ENCODE measurements around the gene PNPLA2. TPM values are rescaled to one million over a fixed set of nuclear protein-coding genes. Genes with fewer than 3 reads are reported as not detected.

Gene PNPLA2
- total RNA-seq, 4 donors from 2014 or later, result 39.7 to 79.4 (median 58.9) TPM

DNA sequence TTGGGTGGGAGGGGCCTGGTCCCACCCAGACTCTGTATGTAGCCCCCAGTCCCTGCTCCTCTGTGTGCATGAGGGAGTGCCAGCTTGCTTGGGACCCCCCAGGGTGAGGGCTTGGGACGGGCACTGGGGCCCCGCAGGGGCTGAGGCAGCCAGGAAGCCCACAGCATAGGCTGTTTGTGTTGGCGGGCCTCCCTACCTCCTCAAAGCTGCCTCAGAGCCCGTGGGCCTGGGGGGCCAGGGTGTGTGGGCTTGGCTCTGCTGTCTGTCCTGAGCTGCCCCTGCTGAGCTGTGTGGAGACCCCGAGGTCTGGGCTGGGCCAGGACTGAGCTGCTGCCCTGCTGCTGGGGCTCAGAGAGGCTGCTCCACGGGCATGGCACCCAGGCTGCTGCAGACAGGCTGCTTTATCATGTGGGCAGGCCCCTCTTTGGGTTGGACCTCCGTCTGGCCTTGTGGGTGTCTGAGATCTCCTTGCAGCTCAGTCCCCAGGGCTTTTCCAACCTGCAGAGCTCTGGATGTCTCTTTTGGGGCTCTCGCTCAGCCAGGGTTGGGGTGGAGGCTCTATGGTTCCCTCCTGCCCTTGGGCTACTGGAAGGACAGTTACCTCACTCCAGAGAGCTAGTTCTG lies 27.3 kb downstream of the PNPLA2 start:
- WGBS, 2 donors (ENCODE audit: low coverage in 1 of 2), result no CpG with 5 or more reads among the region's 8 CpGs
- no peak for ATAC-seq
- H3K4me3 ChIP-seq, result peak overlapping the region in 1 of 2 donors; percentile 100

GRCh38 chr11:846496-847098 lies 27.9 kb downstream of the PNPLA2 start:
- ATAC-seq, result no peak
- H3K27me3 ChIP-seq, result peaks cover 16% of the 10 kb centered on the region
- peaks cover 0 to 23% of the 10 kb centered on the region in 2 donors for H3K36me3 ChIP-seq
- TF ChIP-seq, protein P1, sequence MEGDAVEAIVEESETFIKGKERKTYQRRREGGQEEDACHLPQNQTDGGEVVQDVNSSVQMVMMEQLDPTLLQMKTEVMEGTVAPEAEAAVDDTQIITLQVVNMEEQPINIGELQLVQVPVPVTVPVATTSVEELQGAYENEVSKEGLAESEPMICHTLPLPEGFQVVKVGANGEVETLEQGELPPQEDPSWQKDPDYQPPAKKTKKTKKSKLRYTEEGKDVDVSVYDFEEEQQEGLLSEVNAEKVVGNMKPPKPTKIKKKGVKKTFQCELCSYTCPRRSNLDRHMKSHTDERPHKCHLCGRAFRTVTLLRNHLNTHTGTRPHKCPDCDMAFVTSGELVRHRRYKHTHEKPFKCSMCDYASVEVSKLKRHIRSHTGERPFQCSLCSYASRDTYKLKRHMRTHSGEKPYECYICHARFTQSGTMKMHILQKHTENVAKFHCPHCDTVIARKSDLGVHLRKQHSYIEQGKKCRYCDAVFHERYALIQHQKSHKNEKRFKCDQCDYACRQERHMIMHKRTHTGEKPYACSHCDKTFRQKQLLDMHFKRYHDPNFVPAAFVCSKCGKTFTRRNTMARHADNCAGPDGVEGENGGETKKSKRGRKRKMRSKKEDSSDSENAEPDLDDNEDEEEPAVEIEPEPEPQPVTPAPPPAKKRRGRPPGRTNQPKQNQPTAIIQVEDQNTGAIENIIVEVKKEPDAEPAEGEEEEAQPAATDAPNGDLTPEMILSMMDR (IDR thresholded peaks at IDR 0.05), result no peak
- TF ChIP-seq POLR2A (IDR thresholded peaks at IDR 0.05) (no peak), EP300 (IDR thresholded peaks at IDR 0.05) (no peak), POLR2AphosphoS5 (IDR thresholded peaks at IDR 0.05) (no peak)
- H3K4me1 ChIP-seq, result peaks cover 0 to 87% (median 42%) of the 10 kb centered on the region in 3 donors
- H3K27ac ChIP-seq, result peak overlapping the region in 3 of 4 donors; percentile 39 to 94 (median 92)
- WGBS, 2 donors (ENCODE audit: low coverage in 1 of 2), result no CpG with 5 or more reads among the region's 11 CpGs
- H3K4me3 ChIP-seq, result no peak overlapping the region
- H3K9me3 ChIP-seq, result no peaks in the 10 kb centered on the region

More for the DNA sequence above, 27.3 kb downstream of the PNPLA2 start:
- Histone ChIP-seq H3K36me3 (peaks cover 0 to 22% of the 10 kb centered on the region in 2 donors), H3K4me1 (peaks cover 2 to 87% (median 48%) of the 10 kb centered on the region in 3 donors), H3K27ac (peak overlapping the region in 3 of 4 donors; percentile 92 to 98 (median 94)), H3K9me3 (no peaks in the 10 kb centered on the region), H3K27me3 (peaks cover 16% of the 10 kb centered on the region)
- TF ChIP-seq, protein P1 (IDR thresholded peaks at IDR 0.05), result no peak
- no peak for TF ChIP-seq POLR2A (IDR thresholded peaks at IDR 0.05)
- TF ChIP-seq EP300 (IDR thresholded peaks at IDR 0.05), result no peak
- no peak for TF ChIP-seq POLR2AphosphoS5 (IDR thresholded peaks at IDR 0.05)

- Histone ChIP-seq H3K4me1 (peaks cover 0 to 98% (median 43%) of the 10 kb centered on the region in 3 donors), H3K9me3 (no peaks in the 10 kb centered on the region), H3K4me3 (no peak overlapping the region), H3K36me3 (peaks cover 0 to 34% of the 10 kb centered on the region in 2 donors), H3K27me3 (peaks cover 16% of the 10 kb centered on the region), H3K27ac (peak overlapping the region in 1 of 4 donors; percentile 61)
- no peak for ATAC-seq
- TF ChIP-seq, protein P1 (IDR thresholded peaks at IDR 0.05), result no peak
- TF ChIP-seq POLR2A (IDR thresholded peaks at IDR 0.05) (no peak), EP300 (IDR thresholded peaks at IDR 0.05) (no peak), POLR2AphosphoS5 (IDR thresholded peaks at IDR 0.05) (no peak)
- no CpG with 5 or more reads among the region's 18 CpGs for WGBS, 2 donors (ENCODE audit: low coverage in 1 of 2)
Observed at GRCh38 chr11:847876-848275, 29.2 kb downstream of the PNPLA2 start.

- Histone ChIP-seq H3K4me1 (peaks cover 0 to 99% (median 45%) of the 10 kb centered on the region in 3 donors), H3K36me3 (peaks cover 0 to 35% of the 10 kb centered on the region in 2 donors), H3K27ac (peak overlapping the region in 1 of 4 donors; percentile 61), H3K27me3 (peaks cover 16% of the 10 kb centered on the region), H3K4me3 (peak overlapping the region in 1 of 2 donors; percentile 52), H3K9me3 (no peaks in the 10 kb centered on the region)
- no peak for ATAC-seq
- no CpG with 5 or more reads among the region's 14 CpGs for WGBS, 2 donors (ENCODE audit: low coverage in 1 of 2)
- no peak for TF ChIP-seq POLR2AphosphoS5 (IDR thresholded peaks at IDR 0.05)
- TF ChIP-seq EP300 (IDR thresholded peaks at IDR 0.05), result no peak
- TF ChIP-seq POLR2A (IDR thresholded peaks at IDR 0.05), result no peak
- TF ChIP-seq, protein P1 (IDR thresholded peaks at IDR 0.05), result peak in 3 of 4 experiments; percentile 83 to 96 (median 84)
Observed at GRCh38 chr11:848380-848931, 29.7 kb downstream of the PNPLA2 start.

All from gastroesophageal sphincter (tissue), 4 donors.